ENCODE data around the gene CCNL2. TPM values are rescaled to one million over a fixed set of nuclear protein-coding genes. Genes with fewer than 3 reads are reported as not detected.
"Not testable (repeated sequence)": the region's sequence is repeated elsewhere in the genome, so short reads cannot be mapped to it uniquely, and the experiment has no call there.

CCNL2 gene
- total RNA-seq, 1 donor: 130 TPM

GRCh38 chr1:1418464-1419362 is 19.6 kb upstream of the CCNL2 start:
- TF ChIP-seq CTCF (IDR thresholded peaks at IDR 0.05; ENCODE audit: insufficient read depth, low read depth, low read length): no peak
- H3K4me3 ChIP-seq (ENCODE audit: low read depth, low read length): no peak overlapping the region
- no peak for DNase-seq (ENCODE audit: low read depth)

- not testable (repeated sequence) for DNase-seq (ENCODE audit: low read depth); H3K4me3 ChIP-seq (ENCODE audit: low read depth, low read length)
Measured at GRCh38 chr1:1417825-1418463, 18.8 kb upstream of the CCNL2 start.

- H3K4me3 ChIP-seq (ENCODE audit: low read depth, low read length); DNase-seq (ENCODE audit: low read depth): not testable (repeated sequence)
Measured at GRCh38 chr1:1417396-1417795, 18.3 kb upstream of the CCNL2 start.

- TF ChIP-seq CTCF (IDR thresholded peaks at IDR 0.05; ENCODE audit: insufficient read depth, low read depth, low read length): no peak
- H3K4me3 ChIP-seq (ENCODE audit: low read depth, low read length): no peak overlapping the region
- DNase-seq (ENCODE audit: low read depth): no peak
Measured at GRCh38 chr1:1415751-1416150, 16.6 kb upstream of the CCNL2 start.

- not testable (repeated sequence) for DNase-seq (ENCODE audit: low read depth); H3K4me3 ChIP-seq (ENCODE audit: low read depth, low read length)
Measured at GRCh38 chr1:1412311-1412902, 13.3 kb upstream of the CCNL2 start.

- no peak overlapping the region for H3K4me3 ChIP-seq (ENCODE audit: low read depth, low read length)
- no peak for TF ChIP-seq CTCF (IDR thresholded peaks at IDR 0.05; ENCODE audit: insufficient read depth, low read depth, low read length)
- DNase-seq (ENCODE audit: low read depth): no peak
Measured at GRCh38 chr1:1411626-1412025, 12.5 kb upstream of the CCNL2 start.

GRCh38 chr1:1410238-1410637 is 11.1 kb upstream of the CCNL2 start:
- H3K4me3 ChIP-seq (ENCODE audit: low read depth, low read length); DNase-seq (ENCODE audit: low read depth): not testable (repeated sequence)

GRCh38 chr1:1407636-1408318 is 8.6 kb upstream of the CCNL2 start:
- peak; percentile 59 for DNase-seq (ENCODE audit: low read depth)
- peak; percentile 10 for TF ChIP-seq CTCF (IDR thresholded peaks at IDR 0.05; ENCODE audit: insufficient read depth, low read depth, low read length)
- H3K4me3 ChIP-seq (ENCODE audit: low read depth, low read length): peak overlapping the region; percentile 90

All from fibroblast of villous mesenchyme (primary cell).